A673 (cell line): ENCODE measurements around the gene PPP1R13L. TPM values are rescaled to one million over a fixed set of nuclear protein-coding genes. Genes with fewer than 3 reads are reported as not detected.
"Not testable (repeated sequence)": the region's sequence is repeated elsewhere in the genome, so short reads cannot be mapped to it uniquely, and the experiment has no call there.

Source experiments
- BruUV-seq: library from RNA; stranded (reverse); fragments of 400-500 nt; replicated peaks from 2 replicates; lab custom pipeline; 2021; lab: Mats Ljungman, UMichigan
- CTCF ChIA-PET: fragments of 300-600 bp; sonication (Branson Sonifier 250); formaldehyde crosslinking; loops from one replicate; lab custom pipeline; 2022; ENCODE audit warnings: antibody characterized with exemption; lab: Charles Lee
- POLR2A ChIA-PET: fragments of 300-600 bp; sonication (Branson Sonifier 250); formaldehyde crosslinking; loops from one replicate; lab custom pipeline; 2022; ENCODE audit warnings: antibody characterized with exemption; ENCODE audit not compliant: low non-redundant PET; lab: Charles Lee
- DNase-seq: peaks from one replicate; pipeline ENCODE4 v3.0.0-alpha.2; 2015; ENCODE audit warnings: low spot score
- H3K27ac ChIP-seq: fragments of 200-600 bp; sonication (generic); 2 replicates; pipeline ENCODE4 v1.5.1; 2016; ENCODE audit warnings: mixed run types, low read depth, mild to moderate bottlenecking, mixed read lengths, antibody characterized with exemption, low read length; ENCODE audit not compliant: poor library complexity, severe bottlenecking
- H3K27me3 ChIP-seq: fragments of 200-600 bp; sonication (generic); replicated peaks from 2 replicates; pipeline ENCODE4 v1.6.1; 2017; ENCODE audit warnings: mixed run types, low read depth, mild to moderate bottlenecking, mixed read lengths, antibody characterized with exemption, low read length; ENCODE audit not compliant: insufficient read depth, poor library complexity
- H3K36me3 ChIP-seq: fragments of 200-600 bp; sonication (generic); 2 replicates; pipeline ENCODE4 v1.6.1; 2016; ENCODE audit warnings: mixed run types, mild to moderate bottlenecking, mixed read lengths, antibody characterized with exemption, low read length; ENCODE audit not compliant: insufficient read depth, poor library complexity, severe bottlenecking
- H3K4me1 ChIP-seq: fragments of 200-600 bp; sonication (generic); 2 replicates; pipeline ENCODE4 v1.6.1; 2017; ENCODE audit warnings: mixed run types, mild to moderate bottlenecking, mixed read lengths, antibody characterized with exemption, low read length; ENCODE audit not compliant: insufficient read depth, poor library complexity, severe bottlenecking
- H3K4me3 ChIP-seq: fragments of 200-600 bp; sonication (generic); 2 replicates; pipeline ENCODE4 v1.5.1; 2016; ENCODE audit warnings: low read depth, mixed run types, mild to moderate bottlenecking, mixed read lengths, low read length; ENCODE audit not compliant: poor library complexity, severe bottlenecking
- H3K9me3 ChIP-seq: fragments of 200-600 bp; sonication (generic); 2 replicates; pipeline ENCODE4 v1.6.1; 2016; ENCODE audit warnings: mixed run types, low read depth, mild to moderate bottlenecking, mixed read lengths, antibody characterized with exemption, low read length; ENCODE audit not compliant: poor library complexity, severe bottlenecking
- EZH2 ChIP-seq: fragments of 200-600 bp; sonication (generic); IDR thresholded peaks from 2 replicates; pipeline ENCODE4 v1.6.1; 2017; ENCODE audit warnings: borderline replicate concordance, low read depth, mild to moderate bottlenecking, mixed read lengths, antibody characterized with exemption, low read length; ENCODE audit not compliant: poor library complexity, severe bottlenecking
- intact Hi-C: fragments of 100-400 bp; cut with micrococcal nuclease; formaldehyde crosslinking; loops from one replicate; pipeline ENCODE4 v1.10.0; 2022; ENCODE audit not compliant: unreplicated experiment
- total RNA-seq: library from RNA; stranded (reverse); gene quantifications from 2 replicates; pipeline ENCODE4 v1.2.3, GENCODE V29; 2021
- TF ChIP-seq, protein P1 (sequence below): fragments of 300-800, 200-600 bp; sonication (generic); conservative IDR thresholded peaks from 2 replicates; pipeline ENCODE4 v1.5.1; 2017; ENCODE audit warnings: low read depth, mild to moderate bottlenecking, antibody characterized with exemption, low read length, moderate library complexity, mixed read lengths

Gene PPP1R13L
- total RNA-seq, 1 experiment from 2014 or later, result 5.5 TPM

DNA sequence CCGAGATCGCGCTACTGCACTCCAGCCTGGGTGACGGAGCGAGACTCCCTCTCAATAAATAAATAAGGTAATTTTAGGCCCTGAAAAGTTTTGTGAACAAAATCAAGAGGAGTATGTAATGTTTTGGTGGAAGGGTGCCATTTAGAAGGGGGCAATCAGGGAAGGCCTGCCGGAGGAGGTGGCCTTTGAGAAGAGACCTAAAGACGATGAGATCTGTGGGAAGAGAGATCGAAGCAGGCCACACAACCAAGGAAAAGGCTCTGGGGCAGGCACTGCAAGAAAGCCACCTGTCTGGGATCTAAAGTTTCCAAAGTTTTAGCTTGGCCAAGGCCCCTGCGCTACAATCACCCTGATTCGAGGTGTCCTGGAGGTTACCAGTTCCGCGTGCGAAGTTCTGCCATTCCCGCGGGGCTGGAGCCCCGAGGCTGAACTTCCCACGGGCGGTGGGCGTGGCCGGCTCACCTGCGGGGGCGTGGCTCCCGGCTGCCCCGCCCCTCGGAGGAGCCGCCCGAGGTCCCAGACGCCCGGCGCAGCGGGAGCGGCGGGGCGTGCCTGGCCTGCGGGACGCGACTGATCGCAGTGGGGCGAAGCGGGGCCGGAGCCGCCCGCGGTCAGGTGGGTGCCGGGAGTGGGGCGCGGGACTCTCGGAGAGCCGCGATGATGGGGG, 64.5 kb downstream of the PPP1R13L start, which contains the start of gene KLC3:
KLC3 (plus strand) TSS at position 519 of the 667 bp plus-strand sequence. CDS start 4,792 bp downstream, outside the sequence.
- H3K4me3 ChIP-seq, result peak within 1 kb of the TSS; percentile 48
- H3K36me3 ChIP-seq, result no peaks in the 10 kb centered on the region
- H3K9me3 ChIP-seq, result no peaks in the 10 kb centered on the region
- no peak within 1 kb of the TSS for H3K27ac ChIP-seq
- CTCF ChIA-PET, result no interaction called here
- POLR2A ChIA-PET, result no interaction called here
- intact Hi-C loops, result no loop called here
- H3K4me1 ChIP-seq, result peaks cover 5% of the 10 kb centered on the region
- no peaks in the 10 kb centered on the region for H3K27me3 ChIP-seq
- TF ChIP-seq, protein P1, sequence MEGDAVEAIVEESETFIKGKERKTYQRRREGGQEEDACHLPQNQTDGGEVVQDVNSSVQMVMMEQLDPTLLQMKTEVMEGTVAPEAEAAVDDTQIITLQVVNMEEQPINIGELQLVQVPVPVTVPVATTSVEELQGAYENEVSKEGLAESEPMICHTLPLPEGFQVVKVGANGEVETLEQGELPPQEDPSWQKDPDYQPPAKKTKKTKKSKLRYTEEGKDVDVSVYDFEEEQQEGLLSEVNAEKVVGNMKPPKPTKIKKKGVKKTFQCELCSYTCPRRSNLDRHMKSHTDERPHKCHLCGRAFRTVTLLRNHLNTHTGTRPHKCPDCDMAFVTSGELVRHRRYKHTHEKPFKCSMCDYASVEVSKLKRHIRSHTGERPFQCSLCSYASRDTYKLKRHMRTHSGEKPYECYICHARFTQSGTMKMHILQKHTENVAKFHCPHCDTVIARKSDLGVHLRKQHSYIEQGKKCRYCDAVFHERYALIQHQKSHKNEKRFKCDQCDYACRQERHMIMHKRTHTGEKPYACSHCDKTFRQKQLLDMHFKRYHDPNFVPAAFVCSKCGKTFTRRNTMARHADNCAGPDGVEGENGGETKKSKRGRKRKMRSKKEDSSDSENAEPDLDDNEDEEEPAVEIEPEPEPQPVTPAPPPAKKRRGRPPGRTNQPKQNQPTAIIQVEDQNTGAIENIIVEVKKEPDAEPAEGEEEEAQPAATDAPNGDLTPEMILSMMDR, result no peak
- no peak for TF ChIP-seq EZH2
- no TSS peak for BruUV-seq
- no peak for DNase-seq

DNA sequence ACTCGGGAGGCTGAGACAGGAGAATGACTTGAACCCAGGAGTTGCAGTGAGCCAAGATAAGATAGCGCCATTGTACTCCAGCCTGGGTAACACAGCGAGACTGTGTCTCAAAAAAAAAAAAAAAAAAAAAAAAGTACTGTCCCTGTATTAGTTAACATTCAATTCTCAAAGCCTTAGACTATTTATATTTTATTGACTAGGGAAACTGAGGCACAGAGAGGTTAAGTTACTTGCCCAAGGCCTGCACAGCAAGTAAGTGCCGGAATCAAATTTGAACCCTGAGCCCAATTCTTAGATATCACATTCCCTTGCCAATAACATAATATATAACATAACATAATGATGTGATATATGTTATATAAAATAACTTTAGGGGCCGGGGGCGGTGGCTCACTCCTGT, 65.2 kb downstream of the PPP1R13L start:
- DNase-seq, result no peak
- Histone ChIP-seq H3K27ac (no peak overlapping the region), H3K36me3 (no peaks in the 10 kb centered on the region), H3K9me3 (no peaks in the 10 kb centered on the region), H3K4me1 (peaks cover 5% of the 10 kb centered on the region), H3K4me3 (no peak overlapping the region), H3K27me3 (no peaks in the 10 kb centered on the region)
- POLR2A ChIA-PET, result no interaction called here
- CTCF ChIA-PET, result interaction anchor here (1.1 kb wide), 1 partner anchor 23 kb away, joined by 3 read pairs; no protein-coding TSS in a partner anchor
- TF ChIP-seq, protein P1, result no peak
- no peak for TF ChIP-seq EZH2
- no TSS peak for BruUV-seq
- intact Hi-C loops, result loop anchor here (5.0 kb wide), 1 partner anchor 322 kb away; no protein-coding TSS in a partner anchor

DNA sequence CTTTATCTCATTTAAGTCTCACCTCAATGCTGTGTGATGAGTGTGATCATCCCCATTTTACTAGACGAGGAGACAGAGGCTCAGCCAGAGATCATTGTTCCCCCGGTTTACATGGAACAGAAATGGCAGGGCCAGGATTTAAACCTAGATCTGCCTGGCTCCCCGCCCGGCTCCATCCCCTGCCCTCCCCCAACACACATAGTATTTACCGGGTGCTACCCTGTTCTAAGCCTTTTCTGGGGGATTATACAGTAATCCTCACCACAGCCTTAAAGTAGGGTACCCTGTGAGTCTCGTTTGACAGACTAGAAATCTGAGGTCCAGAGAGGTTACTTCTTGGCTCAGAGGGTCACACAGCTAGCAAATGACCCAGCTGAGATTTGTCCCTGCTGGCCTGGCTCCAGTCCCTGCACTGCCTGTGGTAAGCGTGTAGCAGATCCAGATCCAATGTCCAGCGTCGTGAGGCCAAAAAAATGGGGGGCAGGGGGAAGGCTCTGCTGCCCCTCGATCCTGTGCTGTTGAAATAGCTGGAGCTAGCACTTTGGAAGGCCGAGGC, 68.1 kb downstream of the PPP1R13L start:
- no peak for DNase-seq

DNA sequence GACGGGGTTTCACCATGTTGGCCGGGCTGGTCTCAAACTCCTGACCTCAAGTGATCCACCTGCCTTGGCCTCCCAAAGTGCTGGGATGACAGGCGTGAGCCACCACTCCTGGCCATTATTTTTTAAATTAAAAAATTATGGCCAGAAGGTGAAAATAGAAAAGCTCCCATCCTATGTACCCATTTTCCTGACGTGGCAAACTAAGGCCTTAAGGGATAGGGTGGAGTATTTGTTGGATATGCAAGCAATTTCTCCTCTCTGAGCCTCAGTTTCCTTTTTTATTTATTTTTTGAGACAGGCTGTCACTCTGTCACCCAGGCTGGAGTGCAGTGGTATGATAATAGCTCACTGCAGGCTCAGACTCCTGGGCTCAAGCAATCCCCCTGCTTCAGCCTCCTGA, 70.0 kb downstream of the PPP1R13L start:
- POLR2A ChIA-PET, result not testable (repeated sequence)

More for the DNA sequence above, 68.1 kb downstream of the PPP1R13L start:
- no peaks in the 10 kb centered on the region for H3K36me3 ChIP-seq
- ChIA-PET POLR2A (no interaction called here), CTCF (interaction anchor here (0.6 kb wide), 1 partner anchor 29 kb away, joined by 10 read pairs; no protein-coding TSS in a partner anchor)
- intact Hi-C loops, result loop anchor here (5.0 kb wide), 1 partner anchor 319 kb away; no protein-coding TSS in a partner anchor
- no TSS peak for BruUV-seq
- no peaks in the 10 kb centered on the region for H3K27me3 ChIP-seq
- no peak for TF ChIP-seq EZH2
- TF ChIP-seq, protein P1, result no peak
- no peaks in the 10 kb centered on the region for H3K9me3 ChIP-seq
- peaks cover 5% of the 10 kb centered on the region for H3K4me1 ChIP-seq
- H3K4me3 ChIP-seq, result no peak overlapping the region
- H3K27ac ChIP-seq, result no peak overlapping the region

More for the DNA sequence above, 70.0 kb downstream of the PPP1R13L start:
- BruUV-seq, H3K27ac ChIP-seq, H3K4me1 ChIP-seq, H3K9me3 ChIP-seq, DNase-seq, CTCF ChIA-PET, H3K27me3 ChIP-seq, H3K4me3 ChIP-seq, H3K36me3 ChIP-seq: not testable (repeated sequence)
- intact Hi-C loops, result loop anchor here (5.0 kb wide), 1 partner anchor 318 kb away; no protein-coding TSS in a partner anchor
